GM12873 (cell line): Measurements from ENCODE around the gene SLC35D2.

ENCODE experiments used
- TF ChIP-seq, protein P1 (sequence below): IDR thresholded peaks from 2 replicates; pipeline ENCODE4 v1.5.1; 2012; ENCODE audit warnings: low read depth, mild to moderate bottlenecking, moderate library complexity, low read length, control low read depth; ENCODE audit not compliant: insufficient read depth; ENCODE audit errors: missing control alignments

Gene SLC35D2

DNA sequence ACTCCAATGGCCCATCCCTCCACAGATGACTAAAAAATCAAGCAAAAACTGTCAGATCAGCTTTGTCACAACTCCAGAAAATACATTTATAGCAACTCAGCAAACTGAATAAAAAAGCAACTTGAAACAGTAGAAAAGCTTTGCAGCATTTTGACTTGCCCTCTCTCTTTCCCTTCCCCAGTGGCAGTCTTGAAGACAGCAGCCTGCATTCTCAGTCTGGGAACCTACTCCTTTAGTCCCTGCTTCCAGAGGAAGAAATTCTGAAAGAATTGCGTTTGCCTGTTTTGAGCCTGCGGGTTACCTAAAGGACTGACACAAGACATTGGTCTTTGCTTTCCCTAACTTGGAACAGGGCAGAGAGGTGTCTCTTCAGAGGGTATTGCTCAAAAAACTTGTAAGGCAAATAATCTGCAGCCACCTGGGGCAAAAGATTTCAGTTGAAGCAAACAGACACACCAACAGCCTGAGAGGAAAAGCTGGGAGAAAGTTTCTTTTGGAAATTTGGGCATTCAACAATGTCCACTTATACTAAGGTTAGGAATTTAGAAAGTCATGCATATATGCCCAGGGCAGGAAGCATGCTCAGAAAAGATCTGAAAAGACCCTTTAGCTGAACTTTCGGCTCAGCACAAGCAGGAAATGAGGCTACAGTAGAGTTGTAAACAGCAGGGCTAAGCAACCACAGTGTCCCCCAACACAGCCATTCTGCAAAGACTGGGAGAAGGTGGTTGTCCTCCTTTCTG is 15.2 kb upstream of the SLC35D2 start:
- TF ChIP-seq, protein P1, sequence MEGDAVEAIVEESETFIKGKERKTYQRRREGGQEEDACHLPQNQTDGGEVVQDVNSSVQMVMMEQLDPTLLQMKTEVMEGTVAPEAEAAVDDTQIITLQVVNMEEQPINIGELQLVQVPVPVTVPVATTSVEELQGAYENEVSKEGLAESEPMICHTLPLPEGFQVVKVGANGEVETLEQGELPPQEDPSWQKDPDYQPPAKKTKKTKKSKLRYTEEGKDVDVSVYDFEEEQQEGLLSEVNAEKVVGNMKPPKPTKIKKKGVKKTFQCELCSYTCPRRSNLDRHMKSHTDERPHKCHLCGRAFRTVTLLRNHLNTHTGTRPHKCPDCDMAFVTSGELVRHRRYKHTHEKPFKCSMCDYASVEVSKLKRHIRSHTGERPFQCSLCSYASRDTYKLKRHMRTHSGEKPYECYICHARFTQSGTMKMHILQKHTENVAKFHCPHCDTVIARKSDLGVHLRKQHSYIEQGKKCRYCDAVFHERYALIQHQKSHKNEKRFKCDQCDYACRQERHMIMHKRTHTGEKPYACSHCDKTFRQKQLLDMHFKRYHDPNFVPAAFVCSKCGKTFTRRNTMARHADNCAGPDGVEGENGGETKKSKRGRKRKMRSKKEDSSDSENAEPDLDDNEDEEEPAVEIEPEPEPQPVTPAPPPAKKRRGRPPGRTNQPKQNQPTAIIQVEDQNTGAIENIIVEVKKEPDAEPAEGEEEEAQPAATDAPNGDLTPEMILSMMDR: peak; percentile 40

DNA sequence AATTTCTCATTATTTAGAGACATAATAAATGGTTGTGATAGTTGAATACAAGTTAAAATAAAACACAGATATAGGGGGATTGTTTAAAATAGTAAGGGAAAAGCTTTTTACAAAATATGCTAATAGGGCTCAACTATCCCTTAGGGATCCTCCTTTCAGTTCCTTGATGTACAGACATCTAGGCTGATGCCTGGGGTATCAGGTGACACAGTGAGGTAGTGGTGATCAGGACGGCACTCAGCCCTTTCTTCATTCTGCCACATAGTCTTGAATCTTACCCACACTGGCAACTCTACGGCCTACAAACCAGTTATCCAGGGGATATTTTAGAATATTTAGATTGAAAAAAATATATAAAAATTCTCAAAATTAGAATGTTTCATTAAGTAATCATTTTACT is 12.5 kb upstream of the SLC35D2 start:
- TF ChIP-seq, protein P1: no peak

DNA sequence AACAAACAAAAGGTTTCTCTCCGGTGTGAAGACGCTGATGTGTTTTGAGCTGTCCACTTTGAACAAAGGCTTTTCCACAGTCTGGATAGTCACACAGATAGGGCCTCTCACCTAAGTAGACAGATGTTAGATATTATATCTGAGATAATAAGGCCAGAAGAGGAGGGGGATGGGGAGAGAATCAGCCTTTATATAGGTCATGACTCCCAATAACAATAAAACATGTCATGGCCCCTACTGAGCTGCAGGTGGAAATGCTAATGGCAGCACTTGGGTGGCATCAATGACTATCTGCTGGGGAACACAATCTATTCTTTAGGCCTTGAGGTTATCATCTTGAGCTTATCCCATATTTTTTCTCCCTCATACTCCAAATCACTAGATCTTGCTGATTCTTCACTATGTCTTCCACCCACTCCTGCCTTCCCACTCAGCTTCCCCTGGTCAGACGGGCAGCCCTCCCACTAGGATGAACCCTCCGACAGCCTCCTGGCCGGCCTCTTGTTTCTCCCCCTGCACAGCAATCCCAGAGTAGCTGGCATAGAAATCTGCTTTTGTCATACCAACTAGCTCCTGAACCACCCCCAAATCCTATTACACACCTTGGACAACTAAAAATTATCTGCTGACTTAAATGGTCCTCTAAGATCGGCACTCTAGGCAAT is 11.5 kb upstream of the SLC35D2 start:
- TF ChIP-seq, protein P1: no peak

DNA sequence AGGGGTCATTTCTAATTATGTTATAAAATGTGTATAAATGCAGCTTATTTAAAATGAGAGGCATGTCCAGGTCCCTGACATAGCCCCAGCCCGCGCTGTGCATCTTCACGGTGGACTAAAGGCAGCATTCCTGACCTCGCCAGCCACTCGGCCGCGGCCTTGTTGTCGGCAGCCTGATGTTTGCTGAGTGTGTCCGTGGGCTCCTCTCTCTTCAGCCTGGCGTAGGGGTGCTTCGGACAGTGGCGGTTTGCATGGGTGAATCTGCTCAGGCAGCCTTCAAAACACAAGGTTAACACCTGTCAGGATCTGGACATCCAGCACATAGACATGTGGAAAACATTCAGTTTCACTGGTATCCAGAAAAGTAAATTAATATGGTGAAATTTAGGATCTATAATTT is 8.8 kb upstream of the SLC35D2 start:
- TF ChIP-seq, protein P1: no peak

DNA sequence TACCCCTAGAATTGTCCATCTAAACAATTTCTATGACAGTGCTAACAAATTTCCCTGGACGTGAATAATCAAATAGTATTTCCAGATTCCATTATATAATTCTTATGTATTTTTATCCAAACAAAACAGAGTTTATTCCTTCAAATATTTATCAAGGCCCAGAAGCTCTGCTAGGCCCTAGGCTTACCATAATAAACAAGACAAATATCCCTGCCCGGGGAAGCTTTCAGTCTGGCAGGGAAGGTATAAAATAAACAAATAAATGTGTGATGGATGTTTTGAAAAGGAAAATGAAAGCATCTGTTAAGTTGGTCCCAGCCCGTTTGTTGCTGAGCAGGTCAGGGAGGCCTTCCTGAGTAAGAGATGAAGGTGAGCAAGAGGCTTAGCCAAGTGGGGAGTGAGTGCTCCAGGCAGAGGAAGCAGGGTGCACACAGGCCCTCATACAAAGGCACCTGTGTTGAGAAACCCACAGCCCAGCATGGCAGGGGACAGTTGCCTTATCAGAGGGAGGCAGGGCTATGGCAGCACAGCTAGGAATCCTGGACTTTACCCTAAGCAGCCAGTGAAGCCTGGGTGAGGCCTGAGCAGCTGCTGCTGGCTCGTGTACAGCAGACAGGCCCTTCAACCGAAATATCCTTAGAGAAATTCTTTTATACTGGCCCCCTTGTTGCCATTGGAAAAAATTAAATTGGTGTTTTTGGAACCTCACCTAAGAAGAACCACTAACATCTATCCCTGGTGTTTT is 7.7 kb upstream of the SLC35D2 start:
- TF ChIP-seq, protein P1: no peak

DNA sequence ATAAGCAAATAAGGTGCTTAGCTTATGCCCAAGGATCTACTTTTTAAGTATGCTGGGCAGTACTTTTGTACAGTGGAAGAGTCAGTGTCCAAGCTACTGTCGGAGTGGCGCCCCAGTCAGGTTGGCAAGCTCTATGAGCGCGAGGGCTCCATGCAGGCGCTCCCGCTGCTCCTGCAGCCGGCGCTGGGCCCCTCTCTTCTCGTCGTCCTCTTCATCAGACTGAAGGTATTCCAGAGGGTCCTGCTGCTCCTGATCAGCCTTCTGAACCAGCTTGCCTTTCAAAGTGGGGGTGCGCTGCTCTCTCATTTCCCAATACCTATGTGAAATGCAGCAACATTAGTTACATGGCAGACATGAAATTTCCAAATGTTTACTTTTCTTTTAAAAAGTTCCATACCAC is 4.6 kb upstream of the SLC35D2 start:
- TF ChIP-seq, protein P1: no peak

DNA sequence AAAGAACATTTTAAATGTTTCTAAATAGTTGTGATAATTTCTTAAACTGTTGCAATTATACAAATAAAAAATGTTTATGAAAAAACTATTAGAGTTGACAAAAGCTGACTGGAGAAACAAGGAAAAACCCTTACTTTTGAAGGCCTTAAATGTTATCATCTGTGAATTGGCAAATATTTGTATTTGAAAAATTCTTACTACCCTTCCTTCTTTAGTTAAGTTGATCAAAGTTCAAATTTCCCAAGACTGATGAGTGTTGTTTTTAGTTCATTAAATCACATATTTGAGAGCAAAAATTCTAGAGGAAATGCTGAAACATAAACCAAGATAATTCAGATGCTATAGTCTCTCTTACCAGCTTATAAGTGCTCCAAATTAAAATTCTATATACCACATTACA is 2.6 kb upstream of the SLC35D2 start:
- TF ChIP-seq, protein P1: no peak
